HG02943 (cell line): Measurements from ENCODE around the gene RHBDF2.

ENCODE experiments used
- ATAC-seq: cut with Tn5 transposase; IDR thresholded peaks from one replicate; pipeline ENCODE4 v1.9.1; 2021; ENCODE audit warnings: mild to moderate bottlenecking, low read depth, moderate library complexity; ENCODE audit not compliant: unreplicated experiment

Gene RHBDF2

GRCh38 chr17:76445697-76446448 is 55.4 kb downstream of the RHBDF2 start:
- ATAC-seq, result no peak

- no peak for ATAC-seq
These were observed 56.5 kb downstream of the RHBDF2 start for GRCh38 chr17:76444518-76445311.

GRCh38 chr17:76442341-76443338 is 58.6 kb downstream of the RHBDF2 start:
- no peak for ATAC-seq

- ATAC-seq, result no peak
These were observed 59.4 kb downstream of the RHBDF2 start for GRCh38 chr17:76441686-76442340.

DNA sequence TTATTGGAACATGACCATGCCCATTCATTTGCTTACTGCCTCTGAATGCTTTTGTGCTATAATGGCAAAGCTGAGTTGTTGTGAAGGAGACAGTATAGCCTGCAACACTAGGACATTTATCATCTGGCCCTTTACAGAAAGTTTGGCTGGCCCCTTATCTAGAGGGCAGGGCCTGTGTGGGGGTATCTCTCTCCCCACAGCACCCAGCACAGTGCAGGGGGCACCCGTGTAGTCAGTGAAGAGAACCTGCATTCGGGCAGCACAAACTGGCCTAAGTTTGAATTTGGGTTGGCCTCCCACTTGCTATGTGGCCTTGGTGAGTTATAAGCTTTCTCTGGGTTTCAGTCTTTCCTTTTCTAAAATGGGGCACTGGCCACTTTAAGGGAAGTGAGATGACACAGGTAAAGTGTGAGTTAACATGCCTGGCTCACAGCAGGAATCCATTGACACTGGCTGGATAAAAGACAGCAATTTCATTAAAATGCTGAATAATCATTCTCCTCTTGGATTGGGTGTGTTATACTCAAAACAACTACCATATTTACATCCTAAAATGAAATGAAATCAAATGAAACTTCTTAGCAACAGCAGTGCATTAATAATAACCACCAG is 60.4 kb downstream of the RHBDF2 start:
- ATAC-seq, result no peak

- ATAC-seq, result no peak
These were observed 61.8 kb downstream of the RHBDF2 start for GRCh38 chr17:76439314-76439928.

DNA sequence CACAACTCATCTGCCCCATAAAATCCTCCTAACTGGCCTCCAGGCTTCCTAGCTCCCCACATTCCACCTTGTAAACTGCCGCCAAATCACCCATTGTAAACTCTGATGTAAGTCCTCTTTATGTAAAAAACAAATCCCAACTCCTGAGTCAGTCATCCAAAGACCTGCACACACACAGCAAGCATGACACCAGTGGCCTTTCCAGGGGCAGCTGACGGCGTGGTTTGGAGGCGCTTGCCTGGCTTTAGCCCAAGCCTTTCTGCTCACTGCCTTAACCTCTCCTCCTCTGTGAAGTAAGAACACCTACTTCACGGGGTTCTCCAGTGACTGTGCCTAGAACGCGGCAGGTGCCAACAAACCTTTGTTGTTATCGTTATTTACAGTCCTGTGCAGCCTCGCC is 62.3 kb downstream of the RHBDF2 start:
- ATAC-seq, result no peak

DNA sequence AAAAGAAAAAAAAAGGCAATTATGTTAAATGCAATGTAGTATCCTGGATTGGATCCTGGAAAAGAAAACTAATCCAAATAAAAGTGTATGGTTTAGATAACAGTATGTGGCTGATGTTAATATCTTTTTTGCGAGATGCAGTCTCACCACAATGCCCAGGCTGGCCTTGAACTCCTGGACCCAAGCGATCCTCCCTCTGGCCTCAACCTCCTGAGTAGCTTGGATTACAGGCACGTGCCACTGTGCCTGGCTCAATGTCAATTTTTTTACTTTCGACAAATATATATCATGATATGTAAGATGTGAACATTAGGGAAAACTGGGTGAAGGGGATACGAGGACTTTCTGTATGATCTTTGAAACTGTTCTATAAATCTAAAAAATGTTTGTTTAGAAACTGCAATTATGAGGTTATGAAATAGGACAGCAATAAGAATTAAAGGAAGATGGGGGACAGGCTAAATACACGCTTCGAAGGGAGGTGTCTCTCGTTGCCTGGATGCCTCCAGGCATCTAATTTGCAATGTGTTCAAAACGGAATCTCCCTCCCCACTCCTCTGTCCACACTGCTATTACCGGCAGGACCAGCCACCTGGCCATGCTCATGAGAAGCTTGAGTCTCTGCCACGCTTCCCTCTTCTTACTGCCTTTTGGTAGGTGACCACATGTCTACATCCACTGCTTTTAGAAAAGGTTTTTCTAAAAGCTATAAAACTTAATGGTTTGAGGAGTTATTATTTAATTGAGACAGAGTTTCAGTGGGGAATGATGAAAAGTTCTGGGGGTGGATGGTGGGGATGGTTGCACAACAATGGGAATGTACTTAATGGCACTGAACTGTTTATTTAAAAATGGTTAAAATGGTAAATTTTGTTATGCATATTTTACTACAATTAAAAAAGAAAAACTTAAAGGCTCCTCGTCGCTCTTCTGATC is 63.5 kb downstream of the RHBDF2 start:
- no peak for ATAC-seq

- ATAC-seq, result no peak
These were observed 65.5 kb downstream of the RHBDF2 start for GRCh38 chr17:76435751-76436150.

- no peak for ATAC-seq
These were observed 66.4 kb downstream of the RHBDF2 start for GRCh38 chr17:76434870-76435269.

DNA sequence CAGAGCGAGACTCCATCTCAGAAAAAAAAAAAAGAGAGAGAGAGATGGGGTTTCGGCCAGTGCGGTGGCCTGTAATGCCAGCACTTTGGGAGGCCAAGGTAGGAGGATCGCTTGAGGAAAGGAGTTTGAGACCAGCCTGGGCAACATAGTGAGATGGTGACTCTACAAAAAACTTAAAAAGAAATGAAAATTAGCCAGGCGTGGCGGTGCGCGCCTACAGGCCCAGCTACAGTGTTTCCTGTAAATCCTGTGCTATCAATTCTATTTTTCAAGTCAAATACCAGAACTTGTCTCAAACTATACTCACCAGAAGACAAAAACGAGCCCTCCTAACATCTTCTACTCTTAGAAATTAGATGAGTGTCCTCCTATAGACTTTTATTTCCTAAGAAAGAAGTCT is 67.5 kb downstream of the RHBDF2 start:
- no peak for ATAC-seq

- no peak for ATAC-seq
These were observed 68.4 kb downstream of the RHBDF2 start for GRCh38 chr17:76432712-76433336.

DNA sequence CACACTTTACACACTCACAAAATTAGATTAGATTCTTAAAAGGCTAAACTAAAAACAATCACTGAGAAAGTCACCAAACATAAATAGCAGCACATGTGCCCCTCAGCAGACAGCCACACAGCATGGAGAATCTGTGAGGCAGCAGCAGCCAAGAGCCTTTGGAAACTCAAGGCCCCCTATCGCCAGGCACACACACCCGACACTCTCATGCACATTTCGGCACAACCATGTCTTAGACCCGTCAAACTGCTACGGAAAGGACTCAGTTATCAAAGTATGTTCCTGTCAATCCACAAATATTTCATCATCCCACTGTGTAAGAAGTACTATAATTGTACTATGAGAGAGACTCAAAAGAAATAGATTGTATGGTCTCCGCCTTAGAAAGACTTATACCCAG is 69.2 kb downstream of the RHBDF2 start:
- no peak for ATAC-seq

GRCh38 chr17:76431509-76431908 is 69.7 kb downstream of the RHBDF2 start:
- ATAC-seq, result no peak

GRCh38 chr17:76428511-76428910 is 72.7 kb downstream of the RHBDF2 start:
- ATAC-seq, result no peak

DNA sequence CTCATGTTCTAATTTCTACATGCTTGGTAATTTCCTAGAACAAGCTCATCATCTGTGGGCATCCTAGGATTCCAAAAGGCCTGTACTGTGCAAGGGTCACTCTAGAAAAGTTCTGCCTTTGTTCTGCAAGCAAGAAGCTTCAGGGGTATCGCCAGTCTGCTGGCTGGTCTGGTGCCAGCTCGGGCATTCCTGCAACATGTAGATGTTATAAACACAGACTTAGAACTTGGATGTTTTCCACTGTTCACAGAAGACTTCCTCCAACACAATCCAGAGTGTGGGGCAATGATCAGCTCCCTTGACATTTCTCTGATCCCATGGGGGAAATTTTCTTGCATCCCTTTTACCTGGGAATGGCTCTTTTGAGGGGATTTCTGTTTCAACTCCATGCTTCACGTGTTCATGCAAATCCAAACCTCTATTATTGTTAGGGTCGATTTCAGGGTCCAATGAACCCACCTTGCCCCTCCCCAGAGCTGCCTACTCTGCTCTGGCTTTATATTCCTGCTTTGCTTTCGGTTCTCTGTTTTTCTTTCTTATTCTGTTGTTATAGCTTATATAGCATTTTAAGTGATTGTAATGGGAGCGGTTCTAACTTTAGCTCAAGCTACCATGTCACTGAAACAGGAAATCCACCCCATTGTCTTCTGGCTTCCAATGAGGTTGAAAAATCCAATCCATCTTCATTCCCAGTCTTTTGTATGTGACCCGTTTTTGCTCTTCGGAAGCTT is 73.6 kb downstream of the RHBDF2 start:
- ATAC-seq, result no peak

DNA sequence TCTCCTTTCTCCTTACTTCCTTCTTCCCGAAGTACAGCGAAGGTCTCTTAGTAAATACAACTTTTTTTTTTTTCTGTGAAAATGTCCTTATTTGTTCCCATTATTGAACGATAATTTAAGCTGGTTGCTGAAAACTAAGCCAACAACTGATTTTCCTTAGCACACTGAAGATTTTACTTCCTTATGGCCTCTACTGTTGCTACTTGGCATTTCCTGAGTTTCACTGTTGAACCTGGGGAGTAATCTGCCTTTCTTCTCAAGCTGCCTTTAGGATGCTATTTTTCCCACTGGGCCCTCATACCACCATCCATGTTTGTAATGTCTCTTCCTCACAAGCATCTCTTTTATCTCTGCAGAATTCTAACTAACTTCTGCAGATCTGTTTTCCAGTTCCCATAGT is 74.4 kb downstream of the RHBDF2 start:
- no peak for ATAC-seq
